Muscle of leg (tissue), 11 donors: ENCODE results near the gene ARHGAP23. TPM values are rescaled to one million over a fixed set of nuclear protein-coding genes. Genes with fewer than 3 reads are reported as not detected.

ENCODE experiments used
- DNase-seq: peaks from one replicate; pipeline ENCODE4 v3.0.0; 2013
- H3K27ac ChIP-seq: one replicate; pipeline ENCODE4 v1.5.1; 2013; ENCODE audit warnings: mild to moderate bottlenecking, low read length, control low read depth
- H3K27me3 ChIP-seq: one replicate; pipeline ENCODE4 v1.6.1; 2013; ENCODE audit warnings: low read length; ENCODE audit not compliant: control insufficient read depth, insufficient read depth
- H3K36me3 ChIP-seq: one replicate; pipeline ENCODE4 v1.6.1; 2013; ENCODE audit warnings: low read length; ENCODE audit not compliant: control insufficient read depth, insufficient read depth
- H3K4me1 ChIP-seq: one replicate; pipeline ENCODE4 v1.6.1; 2013; ENCODE audit warnings: low read length; ENCODE audit not compliant: control insufficient read depth, insufficient read depth
- H3K4me3 ChIP-seq: one replicate; pipeline ENCODE4 v1.5.1; 2013; ENCODE audit warnings: low read length, control low read depth
- H3K9me3 ChIP-seq: replicated peaks from 2 replicates; pipeline ENCODE4 v1.6.1; 2013; ENCODE audit warnings: low read depth, low read length; ENCODE audit not compliant: control insufficient read depth
- WGBS: methylation state at CpG from one replicate; pipeline ENCODE4 v1.1.5; 2013; ENCODE audit warnings: missing lambda C conversion rate; ENCODE audit not compliant: insufficient coverage; 5-methylcytosine and 5-hydroxymethylcytosine counted together
- polyA plus RNA-seq, 8 donors: library from polyadenylated mRNA; unstranded; fragments of 120-200 nt; gene quantifications; one replicate each; pipeline versions ENCODE4 v1.2.1 to v1.2.3, GENCODE V29; 2013; ENCODE audit warnings: inconsistent platforms in 1 of 8, low replicate concordance in 1 of 8; ENCODE audit not compliant: insufficient read length in 8 of 8, insufficient read depth in 1 of 8
- total RNA-seq: library from RNA; stranded (reverse); fragments of 120-200 nt; gene quantifications from one replicate; pipeline ENCODE4 v1.2.4, GENCODE V29; 2013

The ARHGAP23 gene
- total and polyA plus RNA-seq, 9 donors: 17.1 to 44.2 (median 35.8) TPM

GRCh38 chr17:38405654-38406053 is 22.6 kb upstream of the ARHGAP23 start:
- H3K9me3 ChIP-seq: no peaks in the 10 kb centered on the region
- H3K27ac ChIP-seq: no peak overlapping the region
- no peaks in the 10 kb centered on the region for H3K27me3 ChIP-seq
- H3K4me3 ChIP-seq: no peak overlapping the region
- 86% methylated on average over 3 of the region's 4 CpGs for WGBS
- no peak for DNase-seq
- H3K4me1 ChIP-seq: peaks cover 2% of the 10 kb centered on the region
- peaks cover 29% of the 10 kb centered on the region for H3K36me3 ChIP-seq

- no peaks in the 10 kb centered on the region for H3K27me3 ChIP-seq
- 63% methylated on average over 1 of the region's 1 CpG for WGBS
- H3K36me3 ChIP-seq: no peaks in the 10 kb centered on the region
- H3K4me3 ChIP-seq: no peak overlapping the region
- no peaks in the 10 kb centered on the region for H3K9me3 ChIP-seq
- peaks cover 5% of the 10 kb centered on the region for H3K4me1 ChIP-seq
- H3K27ac ChIP-seq: no peak overlapping the region
- no peak for DNase-seq
Measured at GRCh38 chr17:38410201-38410600, 18.1 kb upstream of the ARHGAP23 start.

DNA sequence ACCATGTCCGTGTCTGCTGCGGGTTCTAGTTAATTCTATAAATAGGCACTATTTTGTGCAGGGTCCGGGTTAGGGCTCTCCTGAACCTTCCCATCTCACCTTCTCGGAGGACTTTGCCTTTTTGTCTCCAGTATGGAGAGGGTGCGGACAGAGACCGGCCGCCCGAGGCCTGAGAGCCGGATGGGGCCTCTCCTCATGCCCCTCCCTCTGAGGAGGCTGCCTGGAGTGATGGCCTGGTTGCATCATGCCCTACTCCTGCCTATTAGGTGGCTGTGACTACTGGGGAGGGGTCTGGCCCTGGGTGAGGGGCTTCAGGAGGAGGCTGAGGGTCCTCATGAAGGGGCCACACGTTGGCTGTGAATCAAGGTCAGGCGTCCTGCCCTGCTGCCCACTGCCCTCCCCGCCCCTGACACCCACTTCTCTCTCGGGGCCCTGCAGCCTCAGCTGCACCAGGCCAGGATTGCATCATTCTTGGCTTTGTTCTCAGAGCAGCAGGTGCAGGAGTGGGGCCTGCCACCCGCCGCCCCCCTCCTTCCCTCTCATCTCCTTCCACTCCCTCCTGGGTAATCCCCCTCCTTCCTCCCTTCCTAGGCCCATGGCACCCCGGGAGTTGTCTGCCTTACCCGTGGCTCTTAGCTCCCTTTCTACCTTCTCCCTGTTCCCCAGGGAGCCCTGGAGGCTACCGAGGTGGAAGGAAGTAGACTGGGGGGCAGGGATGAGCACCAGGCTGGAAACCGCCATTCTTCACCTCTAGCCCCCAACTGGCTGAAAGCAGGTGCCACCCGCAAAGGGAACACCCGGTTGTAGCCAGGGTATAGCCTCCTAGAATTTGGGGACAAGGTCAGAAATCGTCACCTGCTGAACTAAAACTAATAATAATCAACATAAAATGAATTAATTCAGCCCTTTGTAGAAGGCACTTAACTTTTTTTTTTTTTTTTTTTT is 12.7 kb upstream of the ARHGAP23 start:
- WGBS: 29% methylated on average over 8 of the region's 22 CpGs
- Histone ChIP-seq H3K27ac (peak overlapping the region; percentile 31), H3K4me1 (peaks cover 48% of the 10 kb centered on the region)

GRCh38 chr17:38416840-38417209 is 11.4 kb upstream of the ARHGAP23 start:
- Histone ChIP-seq H3K4me3 (no peak overlapping the region), H3K27me3 (peaks cover 28% of the 10 kb centered on the region), H3K4me1 (peaks cover 61% of the 10 kb centered on the region), H3K9me3 (no peaks in the 10 kb centered on the region), H3K27ac (no peak overlapping the region), H3K36me3 (no peaks in the 10 kb centered on the region)
- no CpG with 5 or more reads among the region's 1 CpG for WGBS
- no peak for DNase-seq

More for the DNA sequence above, 12.7 kb upstream of the ARHGAP23 start:
- Histone ChIP-seq H3K36me3 (no peaks in the 10 kb centered on the region), H3K9me3 (no peaks in the 10 kb centered on the region), H3K27me3 (peaks cover 26% of the 10 kb centered on the region), H3K4me3 (no peak overlapping the region)
- DNase-seq: peak; percentile 70

DNA sequence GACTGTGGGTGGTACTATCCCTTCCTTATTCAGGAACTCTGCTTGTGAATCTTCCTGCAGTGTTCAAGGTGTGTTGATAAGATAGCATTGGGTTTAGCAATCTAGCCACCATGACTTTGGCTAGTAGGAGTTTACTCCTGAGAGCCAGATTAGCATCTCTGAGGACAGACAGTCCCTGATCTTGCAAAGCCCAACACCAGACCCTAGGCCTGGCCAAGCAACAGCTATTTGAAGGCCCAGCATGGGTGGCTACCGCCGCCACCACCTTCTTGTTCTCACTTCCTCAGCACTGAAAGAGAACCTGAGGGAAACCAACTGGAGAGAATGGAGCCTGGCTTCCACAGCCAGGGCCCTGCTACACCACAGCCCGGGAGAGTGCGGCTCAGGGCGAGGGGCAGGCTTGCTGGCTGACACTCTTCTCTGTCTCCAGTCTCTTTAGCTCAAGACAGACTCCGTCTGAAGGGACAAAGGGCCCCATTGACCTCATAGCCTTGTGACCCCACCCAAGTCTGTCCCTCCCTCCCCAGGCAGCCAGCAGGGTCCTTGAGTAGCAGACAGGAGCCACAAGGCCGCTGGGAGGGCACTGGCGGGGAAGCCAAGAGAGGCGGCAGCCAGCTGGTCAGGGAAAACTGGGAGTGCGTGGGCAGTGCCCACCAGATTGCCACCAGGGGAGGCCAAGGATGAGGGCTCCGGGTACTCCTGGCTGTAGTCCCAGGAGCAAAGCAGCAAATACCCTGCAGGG is 10.9 kb upstream of the ARHGAP23 start:
- Histone ChIP-seq H3K27ac (no peak overlapping the region), H3K27me3 (peaks cover 28% of the 10 kb centered on the region), H3K4me3 (no peak overlapping the region), H3K4me1 (peaks cover 67% of the 10 kb centered on the region), H3K9me3 (no peaks in the 10 kb centered on the region), H3K36me3 (no peaks in the 10 kb centered on the region)
- DNase-seq: peak; percentile 33
- WGBS: 71% methylated on average over 8 of the region's 11 CpGs

- Histone ChIP-seq H3K4me1 (peaks cover 75% of the 10 kb centered on the region), H3K27me3 (peaks cover 28% of the 10 kb centered on the region)
- 86% methylated on average over 2 of the region's 7 CpGs for WGBS
Measured at GRCh38 chr17:38418062-38418692, 10.1 kb upstream of the ARHGAP23 start.

DNA sequence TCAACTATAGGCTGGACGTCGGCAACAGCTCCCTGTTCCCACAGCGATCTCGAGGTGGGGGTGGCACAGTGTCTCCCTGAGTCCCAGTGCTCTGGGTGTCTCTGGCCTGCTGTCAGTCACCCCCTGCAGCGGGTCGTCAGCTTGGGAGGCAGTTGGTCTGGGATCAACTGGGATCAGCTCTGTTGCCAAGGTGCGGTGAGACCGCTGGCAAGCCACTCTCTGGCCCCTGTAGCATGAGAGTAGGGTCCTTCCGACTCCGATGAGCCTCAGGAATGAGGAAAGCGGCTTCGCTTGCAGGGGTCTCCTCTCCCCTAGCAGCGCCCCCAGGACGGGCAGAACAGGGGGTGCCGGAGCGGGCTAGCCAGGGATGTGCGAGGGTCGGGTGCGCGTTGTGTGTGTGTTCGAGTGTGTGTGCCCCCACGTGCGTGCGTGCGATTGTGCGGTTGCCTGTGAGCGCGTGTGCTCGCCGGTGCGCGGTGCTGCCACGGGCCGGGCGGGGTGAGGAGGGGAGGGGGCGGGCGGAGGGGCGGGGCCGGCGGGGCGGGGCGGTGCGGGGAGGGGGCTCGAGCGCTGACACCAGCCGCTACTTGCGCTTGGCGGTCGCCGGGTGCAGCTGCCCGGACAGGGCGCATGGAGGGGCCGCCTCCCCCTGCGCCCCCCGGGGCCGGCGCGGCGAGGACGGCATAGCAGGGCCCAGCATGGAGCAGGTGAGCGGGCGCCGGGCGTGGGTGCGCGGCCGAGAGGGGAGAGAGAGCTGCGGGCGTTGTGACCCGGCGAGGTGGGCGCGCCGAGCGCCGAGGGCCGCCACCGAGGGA is 9.4 kb upstream of the ARHGAP23 start:
- 2% methylated on average over 41 of the region's 78 CpGs for WGBS
- Histone ChIP-seq H3K36me3 (no peaks in the 10 kb centered on the region), H3K4me1 (peaks cover 79% of the 10 kb centered on the region), H3K9me3 (no peaks in the 10 kb centered on the region), H3K27ac (no peak overlapping the region), H3K27me3 (peaks cover 28% of the 10 kb centered on the region), H3K4me3 (peak overlapping the region; percentile 37)
- peak; percentile 27 for DNase-seq

More at GRCh38 chr17:38418062-38418692, 10.1 kb upstream of the ARHGAP23 start:
- Histone ChIP-seq H3K36me3 (no peaks in the 10 kb centered on the region), H3K9me3 (no peaks in the 10 kb centered on the region), H3K4me3 (no peak overlapping the region), H3K27ac (no peak overlapping the region)
- DNase-seq: peak; percentile 20

- no peaks in the 10 kb centered on the region for H3K36me3 ChIP-seq
- DNase-seq: peak; percentile 36
- H3K27ac ChIP-seq: peak overlapping the region; percentile 45
- H3K9me3 ChIP-seq: no peaks in the 10 kb centered on the region
- peak overlapping the region; percentile 27 for H3K4me3 ChIP-seq
- peaks cover 84% of the 10 kb centered on the region for H3K4me1 ChIP-seq
- H3K27me3 ChIP-seq: peaks cover 28% of the 10 kb centered on the region
- WGBS: 0% methylated on average over 1 of the region's 10 CpGs
Measured at GRCh38 chr17:38419508-38419981, 8.7 kb upstream of the ARHGAP23 start.

GRCh38 chr17:38420518-38420917 is 7.7 kb upstream of the ARHGAP23 start:
- H3K4me1 ChIP-seq: peaks cover 83% of the 10 kb centered on the region
- 66% methylated on average over 5 of the region's 6 CpGs for WGBS
- peak; percentile 36 for DNase-seq

More at GRCh38 chr17:38420518-38420917, 7.7 kb upstream of the ARHGAP23 start:
- Histone ChIP-seq H3K27ac (peak overlapping the region; percentile 86), H3K36me3 (no peaks in the 10 kb centered on the region), H3K9me3 (no peaks in the 10 kb centered on the region), H3K4me3 (no peak overlapping the region), H3K27me3 (peaks cover 28% of the 10 kb centered on the region)
